SIG-M5 (cell line): ENCODE results near the gene RSPH10B2.
"Not testable (repeated sequence)": the region's sequence is repeated elsewhere in the genome, so short reads cannot be mapped to it uniquely, and the experiment has no call there.

Experiments
- DNase-seq: peaks from one replicate; lab custom pipeline; 2025; lab: John Stamatoyannopoulos, UW

The RSPH10B2 gene

DNA sequence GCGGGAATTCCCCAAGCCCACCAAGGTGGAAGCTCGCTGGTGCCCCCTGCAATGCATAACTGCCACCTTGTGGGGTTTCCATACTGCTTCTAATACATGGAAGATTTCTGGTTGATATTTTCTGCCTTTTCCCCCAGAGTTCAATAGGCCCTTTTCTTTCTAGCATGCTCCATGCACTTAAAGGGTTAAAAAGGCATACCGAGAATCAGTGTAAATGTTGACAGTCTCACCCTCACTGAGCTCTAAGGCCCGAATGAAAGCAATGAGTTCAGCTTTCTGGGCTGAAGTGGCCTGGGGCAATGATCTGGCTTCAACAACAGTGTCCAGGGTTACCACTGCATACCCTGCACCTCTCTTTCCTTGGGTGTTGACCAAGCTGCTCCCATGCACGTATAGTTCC is 89.2 kb downstream of the RSPH10B2 start:
- not testable (repeated sequence) for DNase-seq

GRCh38 chr7:6843654-6844053 is 89.8 kb downstream of the RSPH10B2 start:
- DNase-seq: not testable (repeated sequence)

GRCh38 chr7:6845971-6846449 is 92.1 kb downstream of the RSPH10B2 start:
- not testable (repeated sequence) for DNase-seq

DNA sequence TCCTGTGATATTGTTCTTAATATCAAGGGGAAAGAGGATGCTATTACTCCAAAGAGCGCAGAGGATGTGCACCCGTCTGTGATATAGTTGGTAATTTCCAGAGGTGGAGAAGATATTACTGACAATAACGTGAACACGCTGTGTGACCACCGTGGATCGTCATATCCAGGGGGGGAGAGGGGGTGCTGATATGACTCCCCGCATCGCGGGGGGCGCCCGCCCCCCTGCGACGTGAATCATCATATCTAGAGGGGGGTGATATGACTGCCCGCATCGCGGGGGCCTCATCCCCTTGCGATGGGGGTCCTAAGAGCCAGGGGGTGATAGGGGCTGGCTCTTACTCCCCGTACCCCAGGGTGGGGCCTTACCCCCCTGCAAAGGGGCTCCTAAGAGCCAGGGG is 93.8 kb downstream of the RSPH10B2 start:
- DNase-seq: not testable (repeated sequence)
